ENCODE data around the gene OR8B12.

OR8B12 gene

DNA sequence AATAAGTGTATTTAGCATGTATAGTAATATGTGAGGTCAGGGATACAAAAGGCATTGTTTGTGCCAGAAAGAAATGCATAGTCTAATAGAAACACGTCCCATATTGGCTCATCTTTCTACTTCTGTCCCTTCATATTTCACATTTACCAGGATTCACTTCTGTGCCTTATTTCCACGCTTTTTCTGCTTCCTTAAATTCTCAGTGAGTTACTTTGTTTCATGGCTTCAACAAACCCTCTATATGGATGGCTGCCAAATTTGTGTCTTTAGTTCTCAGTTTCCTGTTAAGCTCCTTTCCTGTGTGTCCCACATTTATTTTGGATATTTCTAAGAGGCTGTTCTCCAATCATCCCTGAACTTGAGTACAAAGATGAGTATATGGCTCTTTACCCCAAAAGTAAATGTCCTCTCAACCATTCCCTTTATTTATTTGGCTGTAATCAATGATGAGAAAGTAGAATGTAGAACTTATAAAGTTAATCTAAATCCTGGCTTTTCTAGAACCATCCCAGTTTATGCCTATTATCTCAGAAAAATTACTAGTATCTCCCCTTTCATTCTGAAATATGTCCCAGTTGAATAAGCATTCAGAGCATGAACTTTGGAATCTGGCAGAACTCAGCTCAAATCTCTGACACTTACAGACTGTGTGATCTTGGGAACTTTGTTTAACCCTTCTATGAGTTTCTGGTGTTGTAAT is 23.5 kb downstream of the OR8B12 start:
- TF ChIP-seq TEAD4 (IDR thresholded peaks at IDR 0.05) (no peak), ZBTB7A (IDR thresholded peaks at IDR 0.05; ENCODE audit: low read depth) (no peak), EP300 (IDR thresholded peaks at IDR 0.05; ENCODE audit: borderline replicate concordance) (no peak), YY1 (IDR thresholded peaks at IDR 0.05; ENCODE audit: low read depth) (no peak), CEBPB (IDR thresholded peaks at IDR 0.05) (no peak), FOXM1 (IDR thresholded peaks at IDR 0.05; ENCODE audit: borderline replicate concordance, low read depth) (no peak), RAD21 (IDR thresholded peaks at IDR 0.05; ENCODE audit: low read depth) (no peak), EGR1 (IDR thresholded peaks at IDR 0.05) (no peak), TAF1 (IDR thresholded peaks at IDR 0.05; ENCODE audit: low read depth) (no peak), CREB1 (IDR thresholded peaks at IDR 0.05; ENCODE audit: low read depth) (no peak), NFIC (IDR thresholded peaks at IDR 0.05) (no peak), TCF12 (IDR thresholded peaks at IDR 0.05; ENCODE audit: low read depth) (no peak)
- TF ChIP-seq, protein P1, sequence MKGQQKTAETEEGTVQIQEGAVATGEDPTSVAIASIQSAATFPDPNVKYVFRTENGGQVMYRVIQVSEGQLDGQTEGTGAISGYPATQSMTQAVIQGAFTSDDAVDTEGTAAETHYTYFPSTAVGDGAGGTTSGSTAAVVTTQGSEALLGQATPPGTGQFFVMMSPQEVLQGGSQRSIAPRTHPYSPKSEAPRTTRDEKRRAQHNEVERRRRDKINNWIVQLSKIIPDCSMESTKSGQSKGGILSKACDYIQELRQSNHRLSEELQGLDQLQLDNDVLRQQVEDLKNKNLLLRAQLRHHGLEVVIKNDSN (IDR thresholded peaks at IDR 0.05), result no peak
- TF ChIP-seq, protein P2, sequence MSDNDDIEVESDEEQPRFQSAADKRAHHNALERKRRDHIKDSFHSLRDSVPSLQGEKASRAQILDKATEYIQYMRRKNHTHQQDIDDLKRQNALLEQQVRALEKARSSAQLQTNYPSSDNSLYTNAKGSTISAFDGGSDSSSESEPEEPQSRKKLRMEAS (IDR thresholded peaks at IDR 0.05), result no peak
- TF ChIP-seq, protein P3, sequence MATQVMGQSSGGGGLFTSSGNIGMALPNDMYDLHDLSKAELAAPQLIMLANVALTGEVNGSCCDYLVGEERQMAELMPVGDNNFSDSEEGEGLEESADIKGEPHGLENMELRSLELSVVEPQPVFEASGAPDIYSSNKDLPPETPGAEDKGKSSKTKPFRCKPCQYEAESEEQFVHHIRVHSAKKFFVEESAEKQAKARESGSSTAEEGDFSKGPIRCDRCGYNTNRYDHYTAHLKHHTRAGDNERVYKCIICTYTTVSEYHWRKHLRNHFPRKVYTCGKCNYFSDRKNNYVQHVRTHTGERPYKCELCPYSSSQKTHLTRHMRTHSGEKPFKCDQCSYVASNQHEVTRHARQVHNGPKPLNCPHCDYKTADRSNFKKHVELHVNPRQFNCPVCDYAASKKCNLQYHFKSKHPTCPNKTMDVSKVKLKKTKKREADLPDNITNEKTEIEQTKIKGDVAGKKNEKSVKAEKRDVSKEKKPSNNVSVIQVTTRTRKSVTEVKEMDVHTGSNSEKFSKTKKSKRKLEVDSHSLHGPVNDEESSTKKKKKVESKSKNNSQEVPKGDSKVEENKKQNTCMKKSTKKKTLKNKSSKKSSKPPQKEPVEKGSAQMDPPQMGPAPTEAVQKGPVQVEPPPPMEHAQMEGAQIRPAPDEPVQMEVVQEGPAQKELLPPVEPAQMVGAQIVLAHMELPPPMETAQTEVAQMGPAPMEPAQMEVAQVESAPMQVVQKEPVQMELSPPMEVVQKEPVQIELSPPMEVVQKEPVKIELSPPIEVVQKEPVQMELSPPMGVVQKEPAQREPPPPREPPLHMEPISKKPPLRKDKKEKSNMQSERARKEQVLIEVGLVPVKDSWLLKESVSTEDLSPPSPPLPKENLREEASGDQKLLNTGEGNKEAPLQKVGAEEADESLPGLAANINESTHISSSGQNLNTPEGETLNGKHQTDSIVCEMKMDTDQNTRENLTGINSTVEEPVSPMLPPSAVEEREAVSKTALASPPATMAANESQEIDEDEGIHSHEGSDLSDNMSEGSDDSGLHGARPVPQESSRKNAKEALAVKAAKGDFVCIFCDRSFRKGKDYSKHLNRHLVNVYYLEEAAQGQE (IDR thresholded peaks at IDR 0.05; ENCODE audit: low read depth), result no peak

DNA sequence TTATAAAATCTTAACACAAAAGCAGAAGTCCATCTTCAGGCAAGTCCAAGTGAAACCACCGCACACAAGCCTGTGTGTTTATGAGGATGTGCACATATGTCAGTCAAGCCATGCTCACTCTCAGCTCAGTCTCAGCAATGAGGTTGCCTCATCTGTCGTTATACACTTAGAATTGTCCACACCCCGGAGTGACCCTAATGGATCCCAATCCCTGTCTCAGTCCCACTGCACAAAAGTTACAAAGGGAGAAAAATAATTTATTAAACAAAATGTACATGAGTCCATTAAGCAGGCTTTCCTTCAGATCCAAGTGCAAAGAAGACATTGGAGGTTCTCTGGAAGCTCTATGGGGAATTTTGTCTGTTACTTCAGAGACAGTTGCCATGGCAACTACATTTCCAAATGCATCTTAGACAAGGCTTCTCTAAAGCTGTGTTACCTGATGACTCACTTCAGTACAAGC is 24.4 kb downstream of the OR8B12 start:
- TF ChIP-seq FOXM1 (IDR thresholded peaks at IDR 0.05; ENCODE audit: borderline replicate concordance, low read depth), result no peak
- no peak for TF ChIP-seq TCF12 (IDR thresholded peaks at IDR 0.05; ENCODE audit: low read depth)
- no peak for TF ChIP-seq EGR1 (IDR thresholded peaks at IDR 0.05)
- TF ChIP-seq, protein P3 (IDR thresholded peaks at IDR 0.05; ENCODE audit: low read depth), result no peak
- TF ChIP-seq, protein P1 (IDR thresholded peaks at IDR 0.05), result no peak
- TF ChIP-seq RAD21 (IDR thresholded peaks at IDR 0.05; ENCODE audit: low read depth), result no peak
- no peak for TF ChIP-seq YY1 (IDR thresholded peaks at IDR 0.05; ENCODE audit: low read depth)
- no peak for TF ChIP-seq NFIC (IDR thresholded peaks at IDR 0.05)
- TF ChIP-seq TAF1 (IDR thresholded peaks at IDR 0.05; ENCODE audit: low read depth), result no peak
- TF ChIP-seq CEBPB (IDR thresholded peaks at IDR 0.05), result no peak
- TF ChIP-seq, protein P2 (IDR thresholded peaks at IDR 0.05), result no peak
- no peak for TF ChIP-seq EP300 (IDR thresholded peaks at IDR 0.05; ENCODE audit: borderline replicate concordance)
- TF ChIP-seq TEAD4 (IDR thresholded peaks at IDR 0.05), result no peak
- no peak for TF ChIP-seq CREB1 (IDR thresholded peaks at IDR 0.05; ENCODE audit: low read depth)
- TF ChIP-seq ZBTB7A (IDR thresholded peaks at IDR 0.05; ENCODE audit: low read depth), result no peak

DNA sequence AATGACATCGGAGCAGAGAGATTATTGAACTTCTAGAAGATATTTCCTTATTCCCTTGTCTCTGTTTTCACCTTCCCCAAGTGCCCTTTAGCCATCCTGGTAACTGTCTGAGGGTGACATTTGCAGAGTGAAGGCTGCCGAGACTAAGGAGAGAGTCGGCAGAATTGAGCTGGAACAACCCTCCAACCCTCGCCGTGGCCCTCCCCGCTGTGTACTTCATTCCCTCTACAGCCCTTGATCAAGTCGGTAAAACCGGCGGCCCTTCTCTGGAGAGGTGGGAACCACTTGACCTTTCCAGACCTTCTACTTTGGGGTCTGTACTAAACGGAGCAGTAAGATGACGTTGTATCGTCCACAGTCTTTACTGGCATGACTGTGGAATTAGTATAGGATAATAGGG is 26.1 kb downstream of the OR8B12 start:
- TF ChIP-seq, protein P1 (IDR thresholded peaks at IDR 0.05), result no peak
- TF ChIP-seq ZBTB7A (IDR thresholded peaks at IDR 0.05; ENCODE audit: low read depth) (no peak), CREB1 (IDR thresholded peaks at IDR 0.05; ENCODE audit: low read depth) (no peak), EP300 (IDR thresholded peaks at IDR 0.05; ENCODE audit: borderline replicate concordance) (no peak), EGR1 (IDR thresholded peaks at IDR 0.05) (no peak), FOXM1 (IDR thresholded peaks at IDR 0.05; ENCODE audit: borderline replicate concordance, low read depth) (no peak), CEBPB (IDR thresholded peaks at IDR 0.05) (no peak), NFIC (IDR thresholded peaks at IDR 0.05) (no peak), TCF12 (IDR thresholded peaks at IDR 0.05; ENCODE audit: low read depth) (no peak), TEAD4 (IDR thresholded peaks at IDR 0.05) (no peak), RAD21 (IDR thresholded peaks at IDR 0.05; ENCODE audit: low read depth) (no peak)
- TF ChIP-seq, protein P2 (IDR thresholded peaks at IDR 0.05), result no peak
- TF ChIP-seq, protein P3 (IDR thresholded peaks at IDR 0.05; ENCODE audit: low read depth), result no peak
